Upper lobe of left lung (tissue), 6 donors: ENCODE results near the gene AKNAD1. TPM values are rescaled to one million over a fixed set of nuclear protein-coding genes. Genes with fewer than 3 reads are reported as not detected.

Experiments
- ATAC-seq, 2 donors: fragments of 200-7000 bp; cut with Tn5 transposase; one replicate each; pipeline ENCODE4 v1.9.1; 2022; ENCODE audit warnings: mild to moderate bottlenecking in 2 of 2, moderate library complexity in 2 of 2; ENCODE audit not compliant: low FRiP score in 2 of 2
- DNase-seq, 2 donors: peaks; one replicate each; pipeline ENCODE4 v3.0.0-alpha.2; 2019 to 2020
- H3K27ac ChIP-seq, 4 donors: fragments of 200-600 bp; sonication (generic); one replicate each; pipeline ENCODE4 v1.5.1; 2016 to 2019
- H3K27me3 ChIP-seq, 4 donors: fragments of 200-600 bp; sonication (generic); one replicate each; pipeline ENCODE4 v1.5.1; 2017 to 2019
- H3K36me3 ChIP-seq, 4 donors: fragments of 200-600 bp; sonication (generic); one replicate each; pipeline ENCODE4 v1.5.1; 2016 to 2019
- H3K4me1 ChIP-seq, 4 donors: fragments of 200-600 bp; sonication (generic); one replicate each; pipeline ENCODE4 v1.5.1; 2018 to 2019
- H3K4me3 ChIP-seq, 4 donors: fragments of 200-600 bp; sonication (generic); one replicate each; pipeline ENCODE4 v1.5.1; 2017 to 2019; ENCODE audit warnings: mild to moderate bottlenecking in 2 of 4, moderate library complexity in 1 of 4
- H3K9me3 ChIP-seq, 4 donors: fragments of 200-600 bp; sonication (generic); one replicate each; pipeline ENCODE4 v1.5.1; 2018 to 2019
- CTCF ChIP-seq, 6 experiments: fragments of 450-650 bp in 4 of 6; fragments of 200-600 bp in 2 of 6; sonication (generic) in 2 of 6; IDR thresholded peaks; one replicate each; pipeline ENCODE4 v1.5.1; 2016 to 2019; ENCODE audit warnings: antibody characterized with exemption in 6 of 6
- EP300 ChIP-seq, 4 donors: sonication (generic); formaldehyde crosslinking; IDR thresholded peaks; one replicate each; pipeline ENCODE4 v1.5.1; 2017; ENCODE audit warnings: antibody characterized with exemption in 4 of 4, control low read depth in 2 of 4
- POLR2A ChIP-seq, 4 donors: fragments of 450-650 bp; IDR thresholded peaks; one replicate each; pipeline ENCODE4 v1.5.1; 2016 to 2017; ENCODE audit warnings: antibody characterized with exemption in 4 of 4, mild to moderate bottlenecking in 2 of 4
- POLR2AphosphoS5 ChIP-seq, 2 donors: sonication (generic); formaldehyde crosslinking; IDR thresholded peaks; one replicate each; pipeline ENCODE4 v1.5.1; 2017; ENCODE audit warnings: antibody characterized with exemption in 2 of 2
- WGBS, 2 donors: methylation state at CpG; one replicate each; pipeline ENCODE4 v1.1.5; 2017 to 2018; 5-methylcytosine and 5-hydroxymethylcytosine counted together
- total RNA-seq, 6 donors: library from RNA; depleted of rRNA in 4 of 6; stranded (reverse); fragments of >200 nt in 4 of 6; gene quantifications; one replicate each; pipeline versions ENCODE4 v1.1.0 to v1.2.1, GENCODE V29; 2016 to 2021
- donor health status: DM: no; HTN: no; CAD: no; lungs with moderate emphysema.
- donor health status: DM: no; HTN: yes; CAD: no; lungs with severe emphysema.

Gene AKNAD1
- total RNA-seq, 6 donors from 2014 or later, result 0.46 to 0.84 TPM; not detected in 4

- Histone ChIP-seq H3K4me1 (peaks cover 15 to 19% (median 17%) of the 10 kb centered on the region in 4 donors), H3K27me3 (no peaks in the 10 kb centered on the region), H3K27ac (peak overlapping the region; percentile 71 to 79 (median 76)), H3K4me3 (no peak overlapping the region), H3K36me3 (no peaks in the 10 kb centered on the region), H3K9me3 (no peaks in the 10 kb centered on the region)
- 15 to 23% methylated on average over 2 of the region's 2 CpGs for WGBS, 2 donors
- ATAC-seq, result peak in 1 of 2 donors; percentile 31
- TF ChIP-seq EP300 (IDR thresholded peaks at IDR 0.05) (peak in 1 of 4 donors; percentile 6), POLR2A (IDR thresholded peaks at IDR 0.05) (no peak), POLR2AphosphoS5 (IDR thresholded peaks at IDR 0.05) (peak in 1 of 2 donors; percentile 48), CTCF (IDR thresholded peaks at IDR 0.05) (no peak)
- no peak for DNase-seq
Measured at GRCh38 chr1:108831225-108831624, 25.7 kb downstream of the AKNAD1 start.

GRCh38 chr1:108830119-108831008, 26.5 kb downstream of the AKNAD1 start:
- H3K27ac ChIP-seq, result peak overlapping the region; percentile 71 to 79 (median 76)
- peak; percentile 62 to 67 for TF ChIP-seq POLR2AphosphoS5 (IDR thresholded peaks at IDR 0.05)
- TF ChIP-seq EP300 (IDR thresholded peaks at IDR 0.05), result peak in 1 of 4 donors; percentile 33
- TF ChIP-seq POLR2A (IDR thresholded peaks at IDR 0.05), result peak in 1 of 4 donors; percentile 15
- no peak for TF ChIP-seq CTCF (IDR thresholded peaks at IDR 0.05)
- peak; percentile 56 to 75 for DNase-seq
- peak; percentile 83 to 90 for ATAC-seq
- no peaks in the 10 kb centered on the region for H3K9me3 ChIP-seq
- no peaks in the 10 kb centered on the region for H3K27me3 ChIP-seq
- 46 to 67% methylated on average over 19 to 20 of the region's 20 CpGs for WGBS, 2 donors
- peak overlapping the region in 2 of 4 donors; percentile 3 to 6 for H3K4me3 ChIP-seq
- no peaks in the 10 kb centered on the region for H3K36me3 ChIP-seq
- peaks cover 15 to 19% (median 17%) of the 10 kb centered on the region in 4 donors for H3K4me1 ChIP-seq

GRCh38 chr1:108829498-108829916, 27.4 kb downstream of the AKNAD1 start:
- 60 to 69% methylated on average over 6 of the region's 6 CpGs for WGBS, 2 donors

More at GRCh38 chr1:108829498-108829916, 27.4 kb downstream of the AKNAD1 start:
- Histone ChIP-seq H3K4me3 (no peak overlapping the region), H3K27ac (peak overlapping the region; percentile 71 to 79 (median 76)), H3K4me1 (peaks cover 15 to 19% (median 17%) of the 10 kb centered on the region in 4 donors), H3K36me3 (no peaks in the 10 kb centered on the region), H3K27me3 (no peaks in the 10 kb centered on the region), H3K9me3 (no peaks in the 10 kb centered on the region)
- DNase-seq, result peak in 1 of 2 donors; percentile 55
- ATAC-seq, result peak in 1 of 2 donors; percentile 16
- no peak for TF ChIP-seq POLR2A (IDR thresholded peaks at IDR 0.05)
- no peak for TF ChIP-seq EP300 (IDR thresholded peaks at IDR 0.05)
- no peak for TF ChIP-seq POLR2AphosphoS5 (IDR thresholded peaks at IDR 0.05)
- no peak for TF ChIP-seq CTCF (IDR thresholded peaks at IDR 0.05)
